NCI-H69 (cell line): ENCODE results near the gene MAP3K15.
"Not testable (repeated sequence)": the region's sequence is repeated elsewhere in the genome, so short reads cannot be mapped to it uniquely, and the experiment has no call there.

ENCODE experiments used
- DNase-seq: peaks from one replicate; lab custom pipeline; 2025; lab: John Stamatoyannopoulos, UW

Gene MAP3K15

GRCh38 chrX:19539665-19540064, 24.4 kb upstream of the MAP3K15 start:
- DNase-seq = no peak

GRCh38 chrX:19535476-19535875, 20.2 kb upstream of the MAP3K15 start:
- DNase-seq = peak; percentile 46

- DNase-seq = no peak
Measured at GRCh38 chrX:19532709-19533108, 17.4 kb upstream of the MAP3K15 start.

GRCh38 chrX:19517965-19518364, 2.7 kb upstream of the MAP3K15 start:
- DNase-seq = no peak

- DNase-seq = no peak
Measured at GRCh38 chrX:19515615-19516105, 352 bp upstream of the MAP3K15 start.

- peak; percentile 60 for DNase-seq
Measured at GRCh38 chrX:19513383-19513782, 1.9 kb downstream of the MAP3K15 start.

GRCh38 chrX:19512961-19513360, 2.3 kb downstream of the MAP3K15 start:
- no peak for DNase-seq

GRCh38 chrX:19512359-19512758, 2.9 kb downstream of the MAP3K15 start:
- DNase-seq = no peak

GRCh38 chrX:19511796-19512195, 3.5 kb downstream of the MAP3K15 start:
- not testable (repeated sequence) for DNase-seq

- DNase-seq = no peak
Measured at GRCh38 chrX:19496711-19497110, 18.6 kb downstream of the MAP3K15 start.

GRCh38 chrX:19487520-19488200, 27.6 kb downstream of the MAP3K15 start:
- DNase-seq = no peak

- no peak for DNase-seq
Measured at GRCh38 chrX:19479458-19479857, 35.9 kb downstream of the MAP3K15 start.

- DNase-seq = not testable (repeated sequence)
Measured at GRCh38 chrX:19468383-19468782, 46.9 kb downstream of the MAP3K15 start.

- no peak for DNase-seq
Measured at GRCh38 chrX:19462879-19463278, 52.4 kb downstream of the MAP3K15 start.

GRCh38 chrX:19462231-19462630, 53.1 kb downstream of the MAP3K15 start:
- no peak for DNase-seq

- no peak for DNase-seq
Measured at GRCh38 chrX:19457662-19458061, 57.6 kb downstream of the MAP3K15 start.

- no peak for DNase-seq
Measured at GRCh38 chrX:19448077-19448476, 67.2 kb downstream of the MAP3K15 start.

- DNase-seq = no peak
Measured at GRCh38 chrX:19446397-19446796, 68.9 kb downstream of the MAP3K15 start.

GRCh38 chrX:19445772-19446171, 69.5 kb downstream of the MAP3K15 start:
- DNase-seq = not testable (repeated sequence)

- DNase-seq = no peak
Measured at GRCh38 chrX:19443869-19444526, 71.3 kb downstream of the MAP3K15 start.

- DNase-seq = no peak
Measured at GRCh38 chrX:19440713-19441112, 74.6 kb downstream of the MAP3K15 start.

- not testable (repeated sequence) for DNase-seq
Measured at GRCh38 chrX:19422661-19423060, 92.6 kb downstream of the MAP3K15 start.

GRCh38 chrX:19410259-19410658, 105.0 kb downstream of the MAP3K15 start:
- no peak for DNase-seq

- DNase-seq = no peak
Measured at GRCh38 chrX:19403696-19404095, 111.6 kb downstream of the MAP3K15 start.
